OCI-LY3 (cell line): ENCODE measurements around the gene ZNF567.
A peak's percentile ranks its signal among the peaks of the same experiment; 100 is the strongest.

ENCODE experiments used
- H2AFZ ChIP-seq: fragments of 200-600, 300-600 bp; shearing (Covaris generic); 2 replicates; pipeline ENCODE4 v1.6.0; 2014; ENCODE audit warnings: antibody characterized with exemption, low read depth, low read length
- H3K27ac ChIP-seq: fragments of 200-600, 300-600 bp; sonication (generic); 2 replicates; pipeline ENCODE4 v1.5.1; 2014; ENCODE audit warnings: mild to moderate bottlenecking, low read length, moderate library complexity, mixed read lengths
- H3K27me3 ChIP-seq: fragments of 200-600, 300-600 bp; sonication (generic); 2 replicates; pipeline ENCODE4 v1.6.1; 2014; ENCODE audit warnings: low read depth, low read length, mixed read lengths
- H3K36me3 ChIP-seq: fragments of 200-600, 300-600 bp; sonication (generic); replicated peaks from 2 replicates; pipeline ENCODE3; 2014; ENCODE audit warnings: low read depth, low read length, mixed read lengths
- H3K4me1 ChIP-seq: fragments of 300-600, 200-600 bp; sonication (generic); 2 replicates; pipeline ENCODE4 v1.6.1; 2014; ENCODE audit warnings: low read length, mixed read lengths
- H3K4me2 ChIP-seq: fragments of 200-600, 300-600 bp; sonication (generic); 2 replicates; pipeline ENCODE4 v1.6.1; 2014; ENCODE audit warnings: low read length, mixed read lengths
- H3K4me3 ChIP-seq: fragments of 300-600, 200-600 bp; sonication (generic); 2 replicates; pipeline ENCODE4 v1.5.1; 2014; ENCODE audit warnings: antibody characterized with exemption, mild to moderate bottlenecking, low read length, moderate library complexity
- H3K79me2 ChIP-seq: fragments of 300-600, 200-600 bp; shearing (Covaris generic); 2 replicates; pipeline ENCODE4 v1.6.1; 2014; ENCODE audit warnings: mild to moderate bottlenecking, low read length, mixed read lengths
- H3K9ac ChIP-seq: fragments of 300-600, 200-600 bp; shearing (Covaris generic); 2 replicates; pipeline ENCODE4 v1.6.0; 2014; ENCODE audit warnings: mild to moderate bottlenecking, low read length, moderate library complexity
- H3K9me3 ChIP-seq: fragments of 200-600, 300-600 bp; shearing (Covaris generic); 2 replicates; pipeline ENCODE4 v1.6.1; 2014; ENCODE audit warnings: low read length, mixed read lengths; ENCODE audit not compliant: insufficient read depth
- H4K20me1 ChIP-seq: fragments of 200-600, 300-600 bp; sonication (generic); 2 replicates; pipeline ENCODE4 v1.6.1; 2016; ENCODE audit warnings: low read length, mixed read lengths; ENCODE audit not compliant: insufficient read depth
- CTCF ChIP-seq: fragments of 200-600, 300-600 bp; sonication (generic); IDR thresholded peaks from 2 replicates; pipeline ENCODE4 v1.5.1; 2014; ENCODE audit warnings: antibody characterized with exemption, low read length, low read depth
- EZH2phosphoT487 ChIP-seq: fragments of 200-600 bp; shearing (Covaris generic); IDR thresholded peaks from 2 replicates; pipeline ENCODE4 v1.6.1; 2018; ENCODE audit warnings: antibody characterized with exemption, mixed run types, low read depth

The ZNF567 gene

GRCh38 chr19:36679455-36679854 is 8.0 kb upstream of the ZNF567 start:
- Histone ChIP-seq H2AFZ (no peak overlapping the region), H3K36me3 (peaks cover 22% of the 10 kb centered on the region), H3K27ac (no peak overlapping the region), H4K20me1 (no peaks in the 10 kb centered on the region), H3K4me2 (no peak overlapping the region), H3K27me3 (no peaks in the 10 kb centered on the region), H3K79me2 (no peaks in the 10 kb centered on the region), H3K9me3 (no peaks in the 10 kb centered on the region), H3K4me3 (no peak overlapping the region), H3K4me1 (no peaks in the 10 kb centered on the region), H3K9ac (no peak overlapping the region)
- TF ChIP-seq CTCF = no peak
- no peak for TF ChIP-seq EZH2phosphoT487

GRCh38 chr19:36685835-36686234 is 1.6 kb upstream of the ZNF567 start:
- Histone ChIP-seq H2AFZ (no peak overlapping the region), H3K36me3 (peaks cover 32% of the 10 kb centered on the region), H3K4me1 (peaks cover 12% of the 10 kb centered on the region), H3K4me3 (no peak overlapping the region), H3K4me2 (peak overlapping the region; percentile 96; the same call in 1 of the 2 replicates), H3K27me3 (no peaks in the 10 kb centered on the region), H3K9me3 (no peaks in the 10 kb centered on the region), H4K20me1 (no peaks in the 10 kb centered on the region), H3K27ac (no peak overlapping the region), H3K9ac (no peak overlapping the region), H3K79me2 (peaks cover 33% of the 10 kb centered on the region)
- no peak for TF ChIP-seq CTCF

GRCh38 chr19:36686365-36687213 is 823 bp upstream of the ZNF567 start:
- Histone ChIP-seq H3K27ac (peak overlapping the region; percentile 30), H3K4me3 (peak overlapping the region; percentile 97), H4K20me1 (no peaks in the 10 kb centered on the region), H3K36me3 (peaks cover 39% of the 10 kb centered on the region), H3K79me2 (peaks cover 33% of the 10 kb centered on the region), H3K9ac (peak overlapping the region; percentile 78), H3K4me1 (peaks cover 12% of the 10 kb centered on the region), H2AFZ (peak overlapping the region; percentile 92), H3K27me3 (no peaks in the 10 kb centered on the region), H3K9me3 (no peaks in the 10 kb centered on the region), H3K4me2 (peak overlapping the region; percentile 96)
- TF ChIP-seq CTCF (no peak), EZH2phosphoT487 (no peak)

GRCh38 chr19:36688058-36688457 is 646 bp downstream of the ZNF567 start:
- no peak overlapping the region for H2AFZ ChIP-seq
- H3K4me2 ChIP-seq = peak overlapping the region; percentile 82
- H3K27ac ChIP-seq = no peak overlapping the region
- H3K27me3 ChIP-seq = no peaks in the 10 kb centered on the region
- peaks cover 33% of the 10 kb centered on the region for H3K79me2 ChIP-seq
- peaks cover 12% of the 10 kb centered on the region for H3K4me1 ChIP-seq
- H3K9me3 ChIP-seq = peaks cover 3% of the 10 kb centered on the region; the same call in 1 of the 2 replicates
- H4K20me1 ChIP-seq = no peaks in the 10 kb centered on the region
- H3K36me3 ChIP-seq = peaks cover 54% of the 10 kb centered on the region
- H3K4me3 ChIP-seq = peak overlapping the region; percentile 97
- peak overlapping the region; percentile 73 for H3K9ac ChIP-seq
- no peak for TF ChIP-seq CTCF
- no peak for TF ChIP-seq EZH2phosphoT487
